Natural killer cell treated with Interleukin-12 subunit alpha and Interleukin-12 subunit beta and Interleukin-15 and Interleukin-18, amount 100 ng/mL, for 72 hours (primary cell): Measurements from ENCODE around the gene EEIG1. TPM values are rescaled to one million over a fixed set of nuclear protein-coding genes. Genes with fewer than 3 reads are reported as not detected.

Experiments used
- ATAC-seq, 2 donors: fragments of 150-1000 bp; cut with Tn5 transposase in 1 of 2; sonication (Bioruptor Pico), chemical (Tn5 transposase) in 1 of 2; 2 replicates each; pipeline ENCODE4 v1.10.0; 2021
- DNase-seq: peaks from one replicate; pipeline ENCODE4 v3.0.0; 2022; ENCODE audit warnings: low spot score
- H3K27ac Mint-ChIP-seq, 2 donors: 1 replicate in 1 of 2; 2 replicates in 1 of 2; pipeline ENCODE4 v1.8.0; 2022; ENCODE audit warnings: mixed read lengths in 2 of 2, mild to moderate bottlenecking in 1 of 2, moderate library complexity in 1 of 2
- H3K27me3 Mint-ChIP-seq, 2 donors: 1 replicate in 1 of 2; 2 replicates in 1 of 2; pipeline ENCODE4 v1.8.0; 2022; ENCODE audit warnings: mixed read lengths in 2 of 2
- H3K36me3 Mint-ChIP-seq: one replicate; pipeline ENCODE4 v1.8.0; 2022; ENCODE audit warnings: mixed read lengths
- H3K4me1 Mint-ChIP-seq, 2 donors: 1 replicate in 1 of 2; 2 replicates in 1 of 2; pipeline ENCODE4 v1.8.0; 2022; ENCODE audit warnings: low read depth in 2 of 2, mixed read lengths in 2 of 2, mild to moderate bottlenecking in 1 of 2
- H3K4me3 Mint-ChIP-seq: one replicate; pipeline ENCODE4 v1.8.0; 2022; ENCODE audit warnings: mixed read lengths
- H3K9me3 Mint-ChIP-seq: 2 replicates; pipeline ENCODE4 v1.8.0; 2022; ENCODE audit warnings: mixed read lengths
- total RNA-seq, 2 donors: library from RNA; stranded (reverse); gene quantifications; one replicate each; pipeline ENCODE4 v1.2.3, GENCODE V29; 2022

The EEIG1 gene
- total RNA-seq, 2 donors from 2014 or later, result 8.2 to 16.4 TPM

- no peaks in the 10 kb centered on the region for H3K27me3 Mint-ChIP-seq
- no peaks in the 10 kb centered on the region for H3K36me3 Mint-ChIP-seq
- DNase-seq (no peak), ATAC-seq (no peak)
- H3K9me3 Mint-ChIP-seq, result no peaks in the 10 kb centered on the region
- H3K27ac Mint-ChIP-seq, result no peak overlapping the region
- H3K4me3 Mint-ChIP-seq, result no peak overlapping the region
- H3K4me1 Mint-ChIP-seq, result no peaks in the 10 kb centered on the region
These were observed 8.3 kb upstream of the EEIG1 start for GRCh38 chr9:127989094-127989493.

GRCh38 chr9:127987103-127987614 is 6.4 kb upstream of the EEIG1 start:
- H3K27ac Mint-ChIP-seq, result no peak overlapping the region
- H3K4me3 Mint-ChIP-seq, result no peak overlapping the region
- no peaks in the 10 kb centered on the region for H3K36me3 Mint-ChIP-seq
- no peaks in the 10 kb centered on the region for H3K4me1 Mint-ChIP-seq
- no peaks in the 10 kb centered on the region for H3K9me3 Mint-ChIP-seq
- no peak for DNase-seq
- no peak for ATAC-seq
- H3K27me3 Mint-ChIP-seq, result no peaks in the 10 kb centered on the region

GRCh38 chr9:127985011-127985410 is 4.2 kb upstream of the EEIG1 start:
- no peak for DNase-seq
- Mint-ChIP-seq H3K9me3 (no peaks in the 10 kb centered on the region), H3K36me3 (no peaks in the 10 kb centered on the region), H3K27me3 (no peaks in the 10 kb centered on the region), H3K4me1 (peaks cover 5 to 8% of the 10 kb centered on the region in 2 donors), H3K4me3 (no peak overlapping the region), H3K27ac (no peak overlapping the region)
- ATAC-seq, result no peak

- DNase-seq, result no peak
- Mint-ChIP-seq H3K36me3 (no peaks in the 10 kb centered on the region), H3K4me1 (peaks cover 12 to 17% of the 10 kb centered on the region in 2 donors), H3K27ac (no peak overlapping the region), H3K9me3 (no peaks in the 10 kb centered on the region), H3K4me3 (no peak overlapping the region), H3K27me3 (no peaks in the 10 kb centered on the region)
- no peak for ATAC-seq
These were observed 3.1 kb upstream of the EEIG1 start for GRCh38 chr9:127983847-127984289.

GRCh38 chr9:127982912-127983311 is 2.1 kb upstream of the EEIG1 start:
- DNase-seq (no peak), ATAC-seq (no peak)
- peaks cover 14 to 18% of the 10 kb centered on the region in 2 donors for H3K4me1 Mint-ChIP-seq
- H3K4me3 Mint-ChIP-seq, result no peak overlapping the region
- H3K27me3 Mint-ChIP-seq, result no peaks in the 10 kb centered on the region
- no peak overlapping the region for H3K27ac Mint-ChIP-seq
- no peaks in the 10 kb centered on the region for H3K36me3 Mint-ChIP-seq
- no peaks in the 10 kb centered on the region for H3K9me3 Mint-ChIP-seq

GRCh38 chr9:127981559-127982121 is 851 bp upstream of the EEIG1 start:
- Mint-ChIP-seq H3K36me3 (no peaks in the 10 kb centered on the region), H3K27me3 (no peaks in the 10 kb centered on the region), H3K4me1 (peaks cover 14 to 18% of the 10 kb centered on the region in 2 donors), H3K9me3 (no peaks in the 10 kb centered on the region), H3K27ac (peak overlapping the region; percentile 57 to 74), H3K4me3 (peak overlapping the region; percentile 81)
- DNase-seq (no peak), ATAC-seq (no peak)

GRCh38 chr9:127980060-127980705 is 606 bp downstream of the EEIG1 start:
- H3K27me3 Mint-ChIP-seq, result no peaks in the 10 kb centered on the region
- H3K4me3 Mint-ChIP-seq, result peak overlapping the region; percentile 87
- H3K4me1 Mint-ChIP-seq, result peaks cover 18 to 19% of the 10 kb centered on the region in 2 donors
- no peaks in the 10 kb centered on the region for H3K9me3 Mint-ChIP-seq
- H3K36me3 Mint-ChIP-seq, result no peaks in the 10 kb centered on the region
- ATAC-seq (peak; percentile 54 to 70), DNase-seq (peak; percentile 74)
- H3K27ac Mint-ChIP-seq, result no peak overlapping the region

GRCh38 chr9:127979333-127980059 is 1.3 kb downstream of the EEIG1 start:
- DNase-seq (no peak), ATAC-seq (no peak)
- H3K27ac Mint-ChIP-seq, result no peak overlapping the region
- peaks cover 18 to 21% of the 10 kb centered on the region in 2 donors for H3K4me1 Mint-ChIP-seq
- H3K4me3 Mint-ChIP-seq, result peak overlapping the region; percentile 87
- H3K9me3 Mint-ChIP-seq, result no peaks in the 10 kb centered on the region
- no peaks in the 10 kb centered on the region for H3K27me3 Mint-ChIP-seq
- H3K36me3 Mint-ChIP-seq, result no peaks in the 10 kb centered on the region

- no peak overlapping the region for H3K27ac Mint-ChIP-seq
- peak overlapping the region; percentile 87 for H3K4me3 Mint-ChIP-seq
- ATAC-seq, result no peak
- DNase-seq, result no peak
- no peaks in the 10 kb centered on the region for H3K27me3 Mint-ChIP-seq
- no peaks in the 10 kb centered on the region for H3K9me3 Mint-ChIP-seq
- peaks cover 18 to 26% of the 10 kb centered on the region in 2 donors for H3K4me1 Mint-ChIP-seq
- no peaks in the 10 kb centered on the region for H3K36me3 Mint-ChIP-seq
These were observed 1.8 kb downstream of the EEIG1 start for GRCh38 chr9:127979015-127979332.

GRCh38 chr9:127977884-127978647 is 2.7 kb downstream of the EEIG1 start:
- H3K27me3 Mint-ChIP-seq, result no peaks in the 10 kb centered on the region

GRCh38 chr9:127977009-127977883 is 3.5 kb downstream of the EEIG1 start:
- Mint-ChIP-seq H3K36me3 (no peaks in the 10 kb centered on the region), H3K27ac (no peak overlapping the region), H3K27me3 (no peaks in the 10 kb centered on the region), H3K4me3 (no peak overlapping the region), H3K4me1 (peaks cover 20 to 29% of the 10 kb centered on the region in 2 donors), H3K9me3 (no peaks in the 10 kb centered on the region)
- DNase-seq (no peak), ATAC-seq (no peak)

More at GRCh38 chr9:127977884-127978647, 2.7 kb downstream of the EEIG1 start:
- DNase-seq, result no peak
- no peak for ATAC-seq
- H3K27ac Mint-ChIP-seq, result no peak overlapping the region
- peaks cover 18 to 26% of the 10 kb centered on the region in 2 donors for H3K4me1 Mint-ChIP-seq
- H3K36me3 Mint-ChIP-seq, result no peaks in the 10 kb centered on the region
- no peaks in the 10 kb centered on the region for H3K9me3 Mint-ChIP-seq
- no peak overlapping the region for H3K4me3 Mint-ChIP-seq

- Mint-ChIP-seq H3K36me3 (no peaks in the 10 kb centered on the region), H3K4me1 (peaks cover 23 to 30% of the 10 kb centered on the region in 2 donors), H3K9me3 (no peaks in the 10 kb centered on the region), H3K4me3 (no peak overlapping the region), H3K27me3 (no peaks in the 10 kb centered on the region), H3K27ac (no peak overlapping the region)
- ATAC-seq, result no peak
- DNase-seq, result no peak
These were observed 4.3 kb downstream of the EEIG1 start for GRCh38 chr9:127976498-127976897.
